ENCODE measurements around the gene PRDM8.

Gene PRDM8

DNA sequence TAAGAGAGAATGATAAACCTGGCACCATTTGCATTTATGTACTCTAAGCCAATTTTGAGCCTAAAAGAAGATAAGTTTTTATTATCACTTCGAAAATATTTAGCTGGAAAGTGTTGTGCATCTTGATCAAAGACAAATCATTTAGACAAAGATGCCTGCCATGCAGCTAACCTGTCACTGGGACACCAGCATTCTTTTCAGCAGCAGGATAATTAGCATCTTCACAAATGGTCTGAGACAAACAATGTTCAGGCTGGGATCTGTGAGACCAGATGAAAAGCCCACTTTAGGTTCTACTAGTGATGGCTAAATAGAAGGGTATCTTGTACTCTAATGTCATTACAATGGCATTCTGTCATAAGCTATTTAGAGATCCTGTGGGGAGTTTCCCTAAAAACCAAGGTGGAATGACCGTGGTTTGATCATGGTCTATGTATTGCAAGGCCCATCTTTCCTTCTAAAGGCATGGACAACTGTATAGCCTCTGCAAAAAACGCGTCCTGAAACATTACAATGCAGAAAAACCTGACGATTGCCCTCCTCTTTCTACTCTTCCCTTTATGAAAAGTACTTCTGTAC is 7.2 kb downstream of the PRDM8 start:
- DNase-seq (ENCODE audit: low spot score), result peak; percentile 17
- in situ Hi-C loops (cut with MboI; ENCODE audit: low pct_unique_long_range_greater_than_20kb, low sequenced_read_pairs, unreplicated experiment), result loop anchor here (25.0 kb wide), 1 partner anchor 1267 kb away; the partner anchor contains the start of gene PAQR3
- TF ChIP-seq, protein P1, sequence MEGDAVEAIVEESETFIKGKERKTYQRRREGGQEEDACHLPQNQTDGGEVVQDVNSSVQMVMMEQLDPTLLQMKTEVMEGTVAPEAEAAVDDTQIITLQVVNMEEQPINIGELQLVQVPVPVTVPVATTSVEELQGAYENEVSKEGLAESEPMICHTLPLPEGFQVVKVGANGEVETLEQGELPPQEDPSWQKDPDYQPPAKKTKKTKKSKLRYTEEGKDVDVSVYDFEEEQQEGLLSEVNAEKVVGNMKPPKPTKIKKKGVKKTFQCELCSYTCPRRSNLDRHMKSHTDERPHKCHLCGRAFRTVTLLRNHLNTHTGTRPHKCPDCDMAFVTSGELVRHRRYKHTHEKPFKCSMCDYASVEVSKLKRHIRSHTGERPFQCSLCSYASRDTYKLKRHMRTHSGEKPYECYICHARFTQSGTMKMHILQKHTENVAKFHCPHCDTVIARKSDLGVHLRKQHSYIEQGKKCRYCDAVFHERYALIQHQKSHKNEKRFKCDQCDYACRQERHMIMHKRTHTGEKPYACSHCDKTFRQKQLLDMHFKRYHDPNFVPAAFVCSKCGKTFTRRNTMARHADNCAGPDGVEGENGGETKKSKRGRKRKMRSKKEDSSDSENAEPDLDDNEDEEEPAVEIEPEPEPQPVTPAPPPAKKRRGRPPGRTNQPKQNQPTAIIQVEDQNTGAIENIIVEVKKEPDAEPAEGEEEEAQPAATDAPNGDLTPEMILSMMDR (IDR thresholded peaks at IDR 0.05; ENCODE audit: extremely low read depth, insufficient read depth, missing control alignments), result no peak

DNA sequence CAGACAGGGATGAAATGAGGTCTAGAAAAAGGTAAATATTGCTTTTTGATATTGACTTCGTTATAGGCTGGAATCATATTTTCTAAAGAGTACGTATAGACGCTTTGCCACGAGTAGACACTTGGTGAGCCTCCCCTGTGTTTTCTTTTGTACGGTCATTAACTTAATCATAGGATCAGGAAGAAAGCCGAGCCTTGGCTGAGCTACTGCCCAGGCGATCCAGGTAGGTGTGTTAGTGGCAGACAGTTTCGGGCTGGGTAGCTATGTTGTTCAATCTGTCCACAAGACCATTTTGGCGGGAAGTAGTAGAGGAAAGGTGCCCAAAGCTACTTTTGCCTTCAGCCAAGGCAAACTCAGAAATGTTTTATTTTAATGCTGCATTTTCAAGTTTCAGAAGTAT is 8.8 kb downstream of the PRDM8 start:
- in situ Hi-C loops (cut with MboI; ENCODE audit: low pct_unique_long_range_greater_than_20kb, low sequenced_read_pairs, unreplicated experiment), result loop anchor here (25.0 kb wide), 1 partner anchor 1269 kb away; the partner anchor contains the start of gene PAQR3
- TF ChIP-seq, protein P1 (IDR thresholded peaks at IDR 0.05; ENCODE audit: extremely low read depth, insufficient read depth, missing control alignments), result no peak
- DNase-seq (ENCODE audit: low spot score), result peak; percentile 7

DNA sequence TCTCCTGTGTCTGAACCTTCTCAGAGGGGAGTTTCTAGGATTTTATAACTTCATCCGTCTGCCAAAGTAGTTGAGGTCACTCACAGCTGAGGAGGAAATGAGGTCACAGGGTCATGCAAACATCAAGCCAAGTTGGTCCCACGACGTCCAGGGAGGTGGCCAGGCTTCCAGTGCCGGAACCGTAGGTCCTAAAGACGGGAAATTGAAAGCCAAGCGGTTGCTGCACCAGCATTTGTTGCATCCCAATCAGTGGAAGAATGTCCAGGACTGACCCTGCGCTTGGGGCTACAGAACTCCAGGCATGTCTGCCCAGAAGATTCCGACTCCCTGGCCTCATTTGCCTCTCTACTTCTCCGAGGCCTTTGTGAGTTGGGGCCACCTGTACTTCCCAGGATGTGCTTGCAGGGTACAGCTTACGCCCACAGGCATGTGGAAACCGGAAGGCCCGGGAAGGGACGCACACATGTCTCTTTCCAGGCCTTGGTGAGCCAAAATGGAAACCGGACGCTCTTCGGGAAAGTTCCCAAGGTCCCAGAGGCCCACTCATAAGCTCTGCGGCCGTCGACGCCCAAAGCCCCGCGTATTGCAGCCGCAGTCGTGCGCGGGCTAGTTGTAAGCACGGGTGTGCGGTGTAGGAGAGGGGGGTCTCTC is 9.3 kb downstream of the PRDM8 start:
- TF ChIP-seq, protein P1 (IDR thresholded peaks at IDR 0.05; ENCODE audit: extremely low read depth, insufficient read depth, missing control alignments), result no peak
- DNase-seq (ENCODE audit: low spot score), result no peak
- in situ Hi-C loops (cut with MboI; ENCODE audit: low pct_unique_long_range_greater_than_20kb, low sequenced_read_pairs, unreplicated experiment), result loop anchor here (25.0 kb wide), 1 partner anchor 1269 kb away; the partner anchor contains the start of gene PAQR3

DNA sequence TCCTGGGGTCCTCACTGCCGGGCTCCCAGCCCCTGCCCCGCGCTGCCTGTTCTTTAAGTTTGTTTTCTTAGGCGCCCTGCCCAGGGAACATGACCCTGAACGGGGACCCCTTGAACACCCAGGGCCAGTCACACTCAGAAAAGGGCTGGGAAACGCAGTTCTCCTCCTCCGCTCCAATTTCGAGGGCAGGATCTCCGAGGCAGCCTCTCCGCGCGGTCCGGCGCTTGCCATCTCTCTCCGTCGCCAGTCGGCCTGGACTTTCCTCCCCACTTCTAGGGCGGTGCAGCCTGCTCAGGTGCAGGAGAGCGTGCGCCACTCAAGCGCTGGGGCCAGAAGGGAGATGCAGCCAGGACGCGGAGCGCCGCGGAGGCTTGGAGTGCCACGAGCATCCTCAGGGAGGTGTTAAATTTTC is 9.9 kb downstream of the PRDM8 start:
- in situ Hi-C loops (cut with MboI; ENCODE audit: low pct_unique_long_range_greater_than_20kb, low sequenced_read_pairs, unreplicated experiment), result loop anchor here (25.0 kb wide), 1 partner anchor 1270 kb away; the partner anchor contains the start of gene PAQR3
- TF ChIP-seq, protein P1 (IDR thresholded peaks at IDR 0.05; ENCODE audit: extremely low read depth, insufficient read depth, missing control alignments), result no peak
- no peak for DNase-seq (ENCODE audit: low spot score)

DNA sequence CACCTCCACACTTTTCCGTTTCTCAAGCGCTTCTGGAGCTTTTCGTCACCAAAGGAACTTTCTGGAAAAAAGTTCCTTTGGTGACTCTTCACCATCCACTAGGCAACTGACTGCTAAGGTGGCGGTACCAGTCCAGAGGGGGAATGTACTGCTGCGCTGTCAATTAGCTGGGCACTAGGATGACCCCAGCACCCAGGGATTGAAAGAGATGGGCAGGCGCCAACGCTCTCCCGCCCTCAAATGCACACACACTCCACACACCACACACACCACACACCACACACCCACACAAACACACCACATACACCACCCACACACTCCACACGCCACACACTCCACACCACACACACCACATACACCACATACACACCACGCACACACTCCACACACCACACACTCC is 10.4 kb downstream of the PRDM8 start:
- TF ChIP-seq, protein P1 (IDR thresholded peaks at IDR 0.05; ENCODE audit: extremely low read depth, insufficient read depth, missing control alignments), result no peak
- no peak for DNase-seq (ENCODE audit: low spot score)
- in situ Hi-C loops (cut with MboI; ENCODE audit: low pct_unique_long_range_greater_than_20kb, low sequenced_read_pairs, unreplicated experiment), result loop anchor here (25.0 kb wide), 1 partner anchor 1270 kb away; the partner anchor contains the start of gene PAQR3

DNA sequence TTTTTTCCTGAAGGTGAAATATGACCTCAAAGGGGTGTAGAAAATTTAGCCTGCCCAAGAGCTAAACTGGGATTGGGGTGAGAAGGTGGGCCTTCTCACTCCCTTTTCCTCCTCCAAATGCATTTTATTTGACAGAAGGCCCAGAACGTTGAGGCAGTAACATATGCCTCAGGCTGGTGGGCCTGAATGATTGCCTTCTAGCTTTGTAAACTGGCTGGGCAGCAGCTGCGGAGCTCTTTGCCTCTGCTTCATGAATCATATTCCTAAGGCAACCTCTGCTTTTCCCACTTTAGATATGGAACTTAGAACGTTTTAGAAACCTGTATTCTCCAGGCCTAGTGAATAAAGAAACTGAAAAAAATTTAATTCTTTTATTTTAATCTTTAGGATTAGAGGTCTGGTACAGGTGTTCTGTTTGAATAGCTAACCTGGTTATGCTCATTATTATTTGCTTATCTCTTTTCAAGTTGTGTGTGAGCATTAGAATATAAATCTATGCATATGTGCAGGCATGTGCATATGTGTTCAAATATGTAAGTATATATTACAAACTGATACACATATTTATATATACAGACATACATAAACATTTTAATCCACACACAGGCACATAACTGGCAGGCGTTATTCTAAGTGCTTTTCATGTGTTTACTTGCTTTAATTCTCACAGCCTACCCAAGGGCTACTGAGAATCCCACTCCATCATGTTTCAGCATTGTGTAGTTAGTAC is 11.5 kb downstream of the PRDM8 start:
- no peak for DNase-seq (ENCODE audit: low spot score)
- in situ Hi-C loops (cut with MboI; ENCODE audit: low pct_unique_long_range_greater_than_20kb, low sequenced_read_pairs, unreplicated experiment), result loop anchor here (25.0 kb wide), 1 partner anchor 1271 kb away; the partner anchor contains the start of gene PAQR3
- TF ChIP-seq, protein P1 (IDR thresholded peaks at IDR 0.05; ENCODE audit: extremely low read depth, insufficient read depth, missing control alignments), result no peak
